HepG2 (cell line): Measurements from ENCODE around the gene ELF2. TPM values are rescaled to one million over a fixed set of nuclear protein-coding genes. Genes with fewer than 3 reads are reported as not detected.

Experiments
- ATAC-seq: fragments of 200-7000 bp; cut with Tn5 transposase; 3 replicates; pipeline ENCODE4 v1.9.1; 2020; ENCODE audit warnings: mild to moderate bottlenecking, moderate library complexity
- BruUV-seq: library from RNA; stranded (reverse); fragments of 400-500 nt; replicated peaks from 2 replicates; lab custom pipeline; 2021; lab: Mats Ljungman, UMichigan
- CTCF ChIA-PET: fragments of 300-600 bp; formaldehyde crosslinking; extraction: SDS; loops from one replicate; lab custom pipeline; 2021; ENCODE audit warnings: low total read pairs, inconsistent platforms, low intra/inter-chr PET ratio; lab: Yijun Ruan, JAX
- POLR2A ChIA-PET: fragments of 350-600 bp; sonication (Branson Sonifier 250); formaldehyde crosslinking; loops from one replicate; lab custom pipeline; 2020; ENCODE audit warnings: antibody characterized with exemption, inconsistent platforms; lab: Yijun Ruan, JAX
- DNase-seq: peaks from one replicate; pipeline ENCODE4 v3.0.0-alpha.2; 2015; ENCODE audit warnings: low spot score
- FAIRE-seq: peaks from 3 replicates; lab custom pipeline; 2011; peaks lifted over from hg19 to GRCh38; lab: Jason Lieb, UNC
- H2AFZ ChIP-seq: one replicate; pipeline ENCODE4 v1.6.1; 2011; ENCODE audit warnings: low read length, inconsistent platforms
- H3K27ac ChIP-seq: fragments of 300-600 bp; 3 replicates; pipeline ENCODE4 v1.8.0; 2011; ENCODE audit warnings: mixed run types, mild to moderate bottlenecking, mixed read lengths, low read length, inconsistent platforms; ENCODE audit not compliant: insufficient read depth; ENCODE audit errors: extremely low read length
- H3K27me3 ChIP-seq, 2 experiments: fragments of 200-600 bp in 1 of 2; 2 replicates in 1 of 2; 3 replicates in 1 of 2; pipeline versions ENCODE4 v1.6.0 to v1.8.0; 2011; ENCODE audit warnings: low read length in 2 of 2, mild to moderate bottlenecking in 2 of 2, moderate library complexity in 2 of 2, inconsistent platforms in 1 of 2; ENCODE audit not compliant: insufficient read depth in 2 of 2, control insufficient read depth in 1 of 2
- H3K36me3 ChIP-seq, 2 experiments: fragments of 200-600 bp in 1 of 2; replicated peaks in 1 of 2; 2 replicates in 1 of 2; 3 replicates in 1 of 2; pipeline versions ENCODE4 v1.5.1 to v1.8.0; 2011; ENCODE audit warnings: low read length in 2 of 2, inconsistent platforms in 1 of 2; ENCODE audit not compliant: insufficient read depth in 2 of 2, control insufficient read depth in 1 of 2
- H3K4me1 ChIP-seq: 2 replicates; pipeline ENCODE4 v1.5.1; 2012; ENCODE audit warnings: low read length, inconsistent platforms; ENCODE audit not compliant: insufficient read depth
- H3K4me2 ChIP-seq: 2 replicates; pipeline ENCODE4 v1.6.0; 2011; ENCODE audit warnings: low read depth, low read length, inconsistent platforms
- H3K4me3 ChIP-seq, 3 experiments: fragments of 200-600 bp in 1 of 3; sonication (generic), shearing (Covaris generic) in 1 of 3; replicated peaks in 1 of 3; 2 replicates each; pipeline ENCODE4 v1.5.1; 2011 to 2016; ENCODE audit warnings: low read length in 3 of 3, inconsistent platforms in 2 of 3, low read depth in 2 of 3, mild to moderate bottlenecking in 2 of 3, control low read depth in 1 of 3, mixed read lengths in 1 of 3; ENCODE audit not compliant: insufficient read depth in 1 of 3
- H3K79me2 ChIP-seq: one replicate; pipeline ENCODE4 v1.6.1; 2011; ENCODE audit warnings: low read length, inconsistent platforms; ENCODE audit not compliant: insufficient read depth
- H3K9ac ChIP-seq: 2 replicates; pipeline ENCODE4 v1.6.0; 2011; ENCODE audit warnings: mild to moderate bottlenecking, low read depth, low read length, inconsistent platforms; ENCODE audit not compliant: insufficient read depth
- H3K9me3 ChIP-seq: 2 replicates; pipeline ENCODE4 v1.5.1; 2012; ENCODE audit warnings: mild to moderate bottlenecking, low read length
- H4K20me1 ChIP-seq: 2 replicates; pipeline ENCODE4 v1.6.0; 2011; ENCODE audit warnings: inconsistent platforms, mild to moderate bottlenecking, low read length, moderate library complexity; ENCODE audit not compliant: insufficient read depth
- CHD2 ChIP-seq: IDR thresholded peaks from 2 replicates; pipeline ENCODE4 v1.6.1; 2011; ENCODE audit warnings: low read depth, low read length, improper control_type of control experiment
- MED8 ChIP-seq: sonication (generic); formaldehyde crosslinking; IDR thresholded peaks from 2 replicates; pipeline ENCODE4 v1.8.1; 2023; ENCODE audit warnings: mild to moderate bottlenecking, missing genetic modification reagents; ENCODE audit not compliant: insufficient replicate concordance
- PCBP2 ChIP-seq: fragments of 200-400 bp; formaldehyde crosslinking; optimal IDR thresholded peaks from 2 replicates; pipeline ENCODE3; 2018; ENCODE audit warnings: low read length, low read depth; ENCODE audit not compliant: poor library complexity, severe bottlenecking
- SIX4 ChIP-seq: sonication (generic); formaldehyde crosslinking; IDR thresholded peaks from 2 replicates; pipeline ENCODE4 v1.4.0; 2020; ENCODE audit warnings: missing genetic modification reagents
- ZNF558 ChIP-seq: sonication (generic); formaldehyde crosslinking; IDR thresholded peaks from 2 replicates; pipeline ENCODE4 v1.9.0; 2022; ENCODE audit warnings: mild to moderate bottlenecking, missing genetic modification reagents, borderline replicate concordance
- WGBS: methylation state at CpG from one replicate; pipeline ENCODE4 v1.1.6; 2017; ENCODE audit warnings: low lambda C conversion rate; 5-methylcytosine and 5-hydroxymethylcytosine counted together
- in situ Hi-C: cut with HindIII; loops from 2 replicates; pipeline ENCODE4 v1.10.0; 2017; ENCODE audit warnings: low pct_unique_long_range_greater_than_20kb; ENCODE audit not compliant: extremely low pct_ligation_motif_present
- intact Hi-C: fragments of 100-400 bp; cut with micrococcal nuclease; formaldehyde crosslinking; loops from one replicate; pipeline ENCODE4 v1.10.0; 2022; ENCODE audit not compliant: unreplicated experiment
- polyA plus RNA-seq, 8 experiments: library from polyadenylated mRNA; depleted of rRNA in 3 of 8; stranded (reverse) in 7 of 8; unstranded in 1 of 8; fragments of >200 nt; fragmentation: Illumina TruSeq in 4 of 8; extraction: Trizol in 4 of 8; gene quantifications; 2 replicates each; pipeline versions ENCODE4 v1.2.1 to v1.2.3, GENCODE V29; 2011 to 2016; ENCODE audit warnings: low read depth in 4 of 8, missing spikeins in 1 of 8, mixed read lengths in 1 of 8; ENCODE audit not compliant: insufficient read depth in 1 of 8
- total RNA-seq, 5 experiments: library from RNA; depleted of rRNA; stranded (reverse); fragments of >200 nt; fragmentation: Illumina TruSeq; extraction: Trizol; gene quantifications; 2 replicates each; pipeline ENCODE4 v1.2.3, GENCODE V29; 2016; ENCODE audit warnings: low read depth in 1 of 5
- TF ChIP-seq, protein P1 (sequence below): sonication (generic); formaldehyde crosslinking; IDR thresholded peaks from 2 replicates; pipeline ENCODE4 v1.4.0; 2020; ENCODE audit warnings: missing genetic modification reagents

ELF2 gene
- total and polyA plus RNA-seq, 2 of the 13 experiments (the other 11 are each of a cell fraction or from before 2014, with no cell fraction given), result 28.6 to 35.4 TPM

DNA sequence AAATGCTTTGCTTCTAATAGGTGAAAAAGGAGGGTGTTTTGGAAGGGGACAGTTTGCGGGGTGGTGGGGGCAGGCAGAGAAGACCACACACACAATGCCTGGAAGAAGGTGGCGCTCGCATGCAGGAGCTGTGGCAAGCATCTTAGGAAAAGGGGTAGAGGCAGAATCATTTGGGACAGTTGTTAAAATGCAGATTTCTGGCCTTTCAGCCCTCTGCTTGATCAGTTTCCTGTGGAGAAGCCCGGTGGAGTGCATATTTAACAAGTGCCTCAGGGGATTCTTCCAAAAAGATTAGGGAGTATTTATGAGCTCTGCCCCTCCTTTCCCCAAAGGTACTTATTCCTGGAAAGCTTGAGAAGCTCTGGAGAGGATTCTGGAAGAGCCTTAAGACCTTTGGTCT, 156.6 kb downstream of the ELF2 start:
- H3K4me1 ChIP-seq, result peaks cover 32% of the 10 kb centered on the region
- intact Hi-C loops (no loop called here), in situ Hi-C loops (no loop called here)
- ChIA-PET CTCF (no interaction called here), POLR2A (interaction anchor here (1.8 kb wide), 1 partner anchor 10 kb away, joined by 5 read pairs; no protein-coding TSS in a partner anchor)
- H2AFZ ChIP-seq, result no peak overlapping the region
- ATAC-seq, result no peak
- H3K27me3 ChIP-seq, result no peaks in the 10 kb centered on the region; a peak in 1 of 5 replicates
- no peak overlapping the region for H3K9ac ChIP-seq
- no peak overlapping the region for H3K4me2 ChIP-seq
- BruUV-seq, result no TSS peak
- no peak for DNase-seq
- FAIRE-seq, result no peak
- 100% methylated on average over 4 of the region's 4 CpGs for WGBS
- H3K9me3 ChIP-seq, result no peaks in the 10 kb centered on the region
- peaks cover 81% of the 10 kb centered on the region for H3K79me2 ChIP-seq
- H3K36me3 ChIP-seq, result peaks cover 0 to 2% of the 10 kb centered on the region in 2 experiments; a peak in 2 of 5 replicates
- TF ChIP-seq ZNF558 (CRISPR knock-in tag) (no peak), CHD2 (no peak), MED8 (CRISPR knock-in tag) (no peak), PCBP2 (no peak), SIX4 (CRISPR knock-in tag) (no peak)
- TF ChIP-seq, protein P1, sequence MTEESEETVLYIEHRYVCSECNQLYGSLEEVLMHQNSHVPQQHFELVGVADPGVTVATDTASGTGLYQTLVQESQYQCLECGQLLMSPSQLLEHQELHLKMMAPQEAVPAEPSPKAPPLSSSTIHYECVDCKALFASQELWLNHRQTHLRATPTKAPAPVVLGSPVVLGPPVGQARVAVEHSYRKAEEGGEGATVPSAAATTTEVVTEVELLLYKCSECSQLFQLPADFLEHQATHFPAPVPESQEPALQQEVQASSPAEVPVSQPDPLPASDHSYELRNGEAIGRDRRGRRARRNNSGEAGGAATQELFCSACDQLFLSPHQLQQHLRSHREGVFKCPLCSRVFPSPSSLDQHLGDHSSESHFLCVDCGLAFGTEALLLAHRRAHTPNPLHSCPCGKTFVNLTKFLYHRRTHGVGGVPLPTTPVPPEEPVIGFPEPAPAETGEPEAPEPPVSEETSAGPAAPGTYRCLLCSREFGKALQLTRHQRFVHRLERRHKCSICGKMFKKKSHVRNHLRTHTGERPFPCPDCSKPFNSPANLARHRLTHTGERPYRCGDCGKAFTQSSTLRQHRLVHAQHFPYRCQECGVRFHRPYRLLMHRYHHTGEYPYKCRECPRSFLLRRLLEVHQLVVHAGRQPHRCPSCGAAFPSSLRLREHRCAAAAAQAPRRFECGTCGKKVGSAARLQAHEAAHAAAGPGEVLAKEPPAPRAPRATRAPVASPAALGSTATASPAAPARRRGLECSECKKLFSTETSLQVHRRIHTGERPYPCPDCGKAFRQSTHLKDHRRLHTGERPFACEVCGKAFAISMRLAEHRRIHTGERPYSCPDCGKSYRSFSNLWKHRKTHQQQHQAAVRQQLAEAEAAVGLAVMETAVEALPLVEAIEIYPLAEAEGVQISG (CRISPR knock-in tag), result no peak
- H3K4me3 ChIP-seq, result no peak overlapping the region
- no peak overlapping the region for H3K27ac ChIP-seq
- peaks cover 16% of the 10 kb centered on the region for H4K20me1 ChIP-seq
